Skeletal muscle satellite cell (primary cell): ENCODE measurements around the gene SEMA4D.

ENCODE experiments used
- H3K27me3 ChIP-seq: 2 replicates; pipeline ENCODE4 v1.7.0; 2013; ENCODE audit warnings: low read length; ENCODE audit not compliant: control insufficient read depth, insufficient read depth
- H3K36me3 ChIP-seq: 2 replicates; pipeline ENCODE4 v1.7.0; 2013; ENCODE audit warnings: mild to moderate bottlenecking, control low read depth, low read length; ENCODE audit not compliant: insufficient read depth
- H3K4me1 ChIP-seq: 2 replicates; pipeline ENCODE4 v1.7.0; 2013; ENCODE audit warnings: low read length; ENCODE audit not compliant: control insufficient read depth, insufficient read depth
- H3K4me2 ChIP-seq: 2 replicates; pipeline ENCODE4 v1.7.0; 2013; ENCODE audit warnings: mild to moderate bottlenecking, low read length
- H3K4me3 ChIP-seq: 2 replicates; pipeline ENCODE4 v1.7.0; 2013; ENCODE audit warnings: low read length
- H3K9ac ChIP-seq: 2 replicates; pipeline ENCODE4 v1.7.0; 2013; ENCODE audit warnings: mild to moderate bottlenecking, low read depth, low read length, moderate library complexity
- H3K9me3 ChIP-seq: replicated peaks from 2 replicates; pipeline ENCODE4 v1.7.0; 2013; ENCODE audit warnings: mild to moderate bottlenecking, control low read depth, low read length

The SEMA4D gene

GRCh38 chr9:89498852-89499480 is 1.1 kb upstream of the SEMA4D start:
- peaks cover 43% of the 10 kb centered on the region for H3K27me3 ChIP-seq

GRCh38 chr9:89497257-89497963 is 503 bp downstream of the SEMA4D start:
- H3K9ac ChIP-seq: no peak overlapping the region
- peaks cover 53% of the 10 kb centered on the region for H3K27me3 ChIP-seq
- H3K36me3 ChIP-seq: no peaks in the 10 kb centered on the region
- peak overlapping the region; percentile 69 for H3K4me2 ChIP-seq
- peak overlapping the region; percentile 39 for H3K4me3 ChIP-seq
- no peaks in the 10 kb centered on the region for H3K9me3 ChIP-seq
- H3K4me1 ChIP-seq: no peaks in the 10 kb centered on the region

More at GRCh38 chr9:89498852-89499480, 1.1 kb upstream of the SEMA4D start:
- no peaks in the 10 kb centered on the region for H3K4me1 ChIP-seq
- no peaks in the 10 kb centered on the region for H3K36me3 ChIP-seq
- no peak overlapping the region for H3K4me3 ChIP-seq
- no peak overlapping the region for H3K4me2 ChIP-seq
- H3K9me3 ChIP-seq: no peaks in the 10 kb centered on the region
- no peak overlapping the region for H3K9ac ChIP-seq

- Histone ChIP-seq H3K4me2 (no peak overlapping the region), H3K27me3 (peaks cover 48% of the 10 kb centered on the region), H3K36me3 (no peaks in the 10 kb centered on the region), H3K9me3 (no peaks in the 10 kb centered on the region), H3K4me1 (no peaks in the 10 kb centered on the region), H3K9ac (no peak overlapping the region), H3K4me3 (no peak overlapping the region)
Observed at GRCh38 chr9:89496645-89497256, 1.2 kb downstream of the SEMA4D start.

GRCh38 chr9:89495824-89496560 is 1.9 kb downstream of the SEMA4D start:
- Histone ChIP-seq H3K4me2 (no peak overlapping the region), H3K4me1 (no peaks in the 10 kb centered on the region), H3K9me3 (no peaks in the 10 kb centered on the region), H3K9ac (no peak overlapping the region), H3K4me3 (no peak overlapping the region), H3K27me3 (peaks cover 48% of the 10 kb centered on the region), H3K36me3 (no peaks in the 10 kb centered on the region)

GRCh38 chr9:89494199-89494598 is 3.7 kb downstream of the SEMA4D start:
- Histone ChIP-seq H3K4me1 (no peaks in the 10 kb centered on the region), H3K4me3 (no peak overlapping the region)

GRCh38 chr9:89493671-89494070 is 4.2 kb downstream of the SEMA4D start:
- Histone ChIP-seq H3K4me1 (no peaks in the 10 kb centered on the region), H3K9me3 (no peaks in the 10 kb centered on the region), H3K36me3 (no peaks in the 10 kb centered on the region), H3K4me2 (no peak overlapping the region), H3K27me3 (peaks cover 41% of the 10 kb centered on the region), H3K4me3 (no peak overlapping the region), H3K9ac (no peak overlapping the region)

More at GRCh38 chr9:89494199-89494598, 3.7 kb downstream of the SEMA4D start:
- H3K9ac ChIP-seq: no peak overlapping the region
- H3K4me2 ChIP-seq: no peak overlapping the region
- H3K27me3 ChIP-seq: peaks cover 43% of the 10 kb centered on the region
- H3K36me3 ChIP-seq: no peaks in the 10 kb centered on the region
- no peaks in the 10 kb centered on the region for H3K9me3 ChIP-seq

GRCh38 chr9:89493181-89493580 is 4.7 kb downstream of the SEMA4D start:
- Histone ChIP-seq H3K36me3 (no peaks in the 10 kb centered on the region), H3K9ac (no peak overlapping the region), H3K9me3 (no peaks in the 10 kb centered on the region), H3K4me3 (no peak overlapping the region), H3K4me1 (no peaks in the 10 kb centered on the region), H3K27me3 (peaks cover 42% of the 10 kb centered on the region), H3K4me2 (no peak overlapping the region)

- no peaks in the 10 kb centered on the region for H3K36me3 ChIP-seq
- no peak overlapping the region for H3K4me2 ChIP-seq
- no peak overlapping the region for H3K9ac ChIP-seq
- H3K27me3 ChIP-seq: peaks cover 42% of the 10 kb centered on the region
- H3K4me3 ChIP-seq: no peak overlapping the region
- no peaks in the 10 kb centered on the region for H3K4me1 ChIP-seq
- no peaks in the 10 kb centered on the region for H3K9me3 ChIP-seq
Observed at GRCh38 chr9:89492586-89492985, 5.3 kb downstream of the SEMA4D start.

GRCh38 chr9:89491694-89492093 is 6.2 kb downstream of the SEMA4D start:
- H3K4me3 ChIP-seq: no peak overlapping the region
- no peak overlapping the region for H3K9ac ChIP-seq
- H3K4me2 ChIP-seq: no peak overlapping the region
- no peaks in the 10 kb centered on the region for H3K4me1 ChIP-seq
- peaks cover 36% of the 10 kb centered on the region for H3K27me3 ChIP-seq
- H3K36me3 ChIP-seq: no peaks in the 10 kb centered on the region
- H3K9me3 ChIP-seq: no peaks in the 10 kb centered on the region

GRCh38 chr9:89489548-89490530 is 8.1 kb downstream of the SEMA4D start:
- Histone ChIP-seq H3K9ac (no peak overlapping the region), H3K36me3 (no peaks in the 10 kb centered on the region), H3K9me3 (no peaks in the 10 kb centered on the region), H3K4me3 (no peak overlapping the region), H3K4me2 (no peak overlapping the region), H3K27me3 (peaks cover 21% of the 10 kb centered on the region), H3K4me1 (no peaks in the 10 kb centered on the region)
